SK-N-SH (cell line): Measurements from ENCODE around the gene ASB7.

Experiments
- CTCF ChIP-seq: fragments of 200-600 bp; sonication (generic); IDR thresholded peaks from 2 replicates; pipeline ENCODE4 v1.6.1; 2017; ENCODE audit warnings: antibody characterized with exemption, mild to moderate bottlenecking, moderate library complexity
- FOSL2 ChIP-seq: IDR thresholded peaks from 2 replicates; pipeline ENCODE4 v1.4.0; 2012; ENCODE audit warnings: low read depth, mild to moderate bottlenecking, moderate library complexity, borderline replicate concordance
- TAF1 ChIP-seq: IDR thresholded peaks from 2 replicates; pipeline ENCODE4 v1.6.1; 2012; ENCODE audit warnings: low read depth, mild to moderate bottlenecking, low read length, moderate library complexity, borderline replicate concordance
- TEAD4 ChIP-seq: IDR thresholded peaks from 2 replicates; pipeline ENCODE4 v1.4.0; 2012; ENCODE audit warnings: mild to moderate bottlenecking, borderline replicate concordance; ENCODE audit not compliant: insufficient read depth
- USF1 ChIP-seq: IDR thresholded peaks from 2 replicates; pipeline ENCODE4 v1.4.0; 2012; ENCODE audit warnings: low read depth, borderline replicate concordance
- TF ChIP-seq, protein P1 (sequence below): IDR thresholded peaks from 2 replicates; pipeline ENCODE4 v1.6.1; 2012; ENCODE audit warnings: mild to moderate bottlenecking, low read depth, low read length, moderate library complexity

DNA sequence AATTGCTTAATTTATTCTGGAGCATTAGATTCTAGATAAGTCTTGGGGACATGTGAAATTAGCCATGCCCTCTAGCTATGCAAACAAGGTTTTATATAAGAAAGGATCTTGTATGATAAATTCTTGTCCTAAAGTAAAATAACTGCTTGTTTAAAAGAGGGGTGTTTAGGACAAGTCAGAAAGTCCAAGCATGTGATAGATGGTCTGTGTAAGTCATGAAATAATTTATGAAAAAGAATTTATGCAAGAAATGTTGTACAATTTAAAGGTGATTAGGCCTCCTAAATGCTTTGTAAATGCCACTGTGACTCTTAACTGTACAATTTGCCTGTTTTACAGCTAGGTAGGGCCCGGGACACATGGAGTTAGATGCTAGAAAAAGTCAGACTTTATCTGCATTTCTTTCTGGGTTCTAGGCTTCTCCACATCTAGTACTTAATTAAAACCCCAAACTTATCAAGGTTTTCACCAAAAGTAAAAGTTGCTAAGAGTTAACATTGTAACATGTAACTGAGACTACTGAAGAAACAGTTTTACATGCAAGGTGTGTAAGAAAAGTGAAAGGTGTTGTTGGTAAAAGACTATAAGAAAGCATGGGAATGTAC lies 13.6 kb upstream of the ASB7 start:
- TF ChIP-seq TEAD4: no peak
- TF ChIP-seq TAF1: no peak
- TF ChIP-seq USF1: no peak
- no peak for TF ChIP-seq FOSL2
- TF ChIP-seq CTCF: no peak
- TF ChIP-seq, protein P1, sequence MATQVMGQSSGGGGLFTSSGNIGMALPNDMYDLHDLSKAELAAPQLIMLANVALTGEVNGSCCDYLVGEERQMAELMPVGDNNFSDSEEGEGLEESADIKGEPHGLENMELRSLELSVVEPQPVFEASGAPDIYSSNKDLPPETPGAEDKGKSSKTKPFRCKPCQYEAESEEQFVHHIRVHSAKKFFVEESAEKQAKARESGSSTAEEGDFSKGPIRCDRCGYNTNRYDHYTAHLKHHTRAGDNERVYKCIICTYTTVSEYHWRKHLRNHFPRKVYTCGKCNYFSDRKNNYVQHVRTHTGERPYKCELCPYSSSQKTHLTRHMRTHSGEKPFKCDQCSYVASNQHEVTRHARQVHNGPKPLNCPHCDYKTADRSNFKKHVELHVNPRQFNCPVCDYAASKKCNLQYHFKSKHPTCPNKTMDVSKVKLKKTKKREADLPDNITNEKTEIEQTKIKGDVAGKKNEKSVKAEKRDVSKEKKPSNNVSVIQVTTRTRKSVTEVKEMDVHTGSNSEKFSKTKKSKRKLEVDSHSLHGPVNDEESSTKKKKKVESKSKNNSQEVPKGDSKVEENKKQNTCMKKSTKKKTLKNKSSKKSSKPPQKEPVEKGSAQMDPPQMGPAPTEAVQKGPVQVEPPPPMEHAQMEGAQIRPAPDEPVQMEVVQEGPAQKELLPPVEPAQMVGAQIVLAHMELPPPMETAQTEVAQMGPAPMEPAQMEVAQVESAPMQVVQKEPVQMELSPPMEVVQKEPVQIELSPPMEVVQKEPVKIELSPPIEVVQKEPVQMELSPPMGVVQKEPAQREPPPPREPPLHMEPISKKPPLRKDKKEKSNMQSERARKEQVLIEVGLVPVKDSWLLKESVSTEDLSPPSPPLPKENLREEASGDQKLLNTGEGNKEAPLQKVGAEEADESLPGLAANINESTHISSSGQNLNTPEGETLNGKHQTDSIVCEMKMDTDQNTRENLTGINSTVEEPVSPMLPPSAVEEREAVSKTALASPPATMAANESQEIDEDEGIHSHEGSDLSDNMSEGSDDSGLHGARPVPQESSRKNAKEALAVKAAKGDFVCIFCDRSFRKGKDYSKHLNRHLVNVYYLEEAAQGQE: no peak
